A673 (cell line): ENCODE results near the gene TSPYL2.

ENCODE experiments used
- EZH2 ChIP-seq: fragments of 200-600 bp; sonication (generic); IDR thresholded peaks from 2 replicates; pipeline ENCODE4 v1.6.1; 2017; ENCODE audit warnings: borderline replicate concordance, low read depth, mild to moderate bottlenecking, mixed read lengths, antibody characterized with exemption, low read length; ENCODE audit not compliant: poor library complexity, severe bottlenecking
- TF ChIP-seq, protein P1 (sequence below): fragments of 300-800, 200-600 bp; sonication (generic); conservative IDR thresholded peaks from 2 replicates; pipeline ENCODE4 v1.5.1; 2017; ENCODE audit warnings: low read depth, mild to moderate bottlenecking, antibody characterized with exemption, low read length, moderate library complexity, mixed read lengths

DNA sequence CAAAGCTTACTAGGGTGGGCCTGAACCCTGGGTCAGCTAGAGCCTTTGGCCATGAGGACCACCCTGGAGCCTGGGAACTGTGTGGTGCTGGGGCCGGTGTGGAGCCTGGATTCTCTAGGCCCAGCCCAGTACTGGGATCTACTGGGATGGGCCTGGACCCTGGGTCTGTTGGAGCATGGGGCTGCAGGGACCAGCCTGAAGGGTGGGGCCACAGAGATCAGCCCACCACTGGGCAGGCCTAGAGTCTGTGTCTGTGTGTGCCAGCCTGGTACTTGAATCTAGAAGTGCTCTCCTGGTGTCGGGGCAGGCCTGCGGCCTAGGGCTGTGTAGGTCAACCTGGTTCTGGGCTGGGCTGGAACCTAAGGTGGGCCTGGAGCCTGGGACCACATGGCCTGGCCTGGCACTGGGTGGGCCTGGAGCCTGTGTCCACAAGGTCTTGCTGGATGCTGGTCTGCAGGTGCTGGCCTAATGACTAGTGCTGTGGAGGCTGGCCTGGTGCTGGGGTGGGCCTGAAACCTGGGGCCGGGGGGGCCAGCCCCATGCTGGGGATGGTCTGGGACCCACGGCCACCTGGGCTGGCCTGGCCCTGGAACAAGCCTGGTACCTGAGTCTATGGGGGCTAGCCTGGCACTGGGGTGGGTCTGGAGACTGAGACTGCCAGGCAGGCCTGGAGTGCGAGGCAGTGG is 32.8 kb downstream of the TSPYL2 start:
- TF ChIP-seq, protein P1, sequence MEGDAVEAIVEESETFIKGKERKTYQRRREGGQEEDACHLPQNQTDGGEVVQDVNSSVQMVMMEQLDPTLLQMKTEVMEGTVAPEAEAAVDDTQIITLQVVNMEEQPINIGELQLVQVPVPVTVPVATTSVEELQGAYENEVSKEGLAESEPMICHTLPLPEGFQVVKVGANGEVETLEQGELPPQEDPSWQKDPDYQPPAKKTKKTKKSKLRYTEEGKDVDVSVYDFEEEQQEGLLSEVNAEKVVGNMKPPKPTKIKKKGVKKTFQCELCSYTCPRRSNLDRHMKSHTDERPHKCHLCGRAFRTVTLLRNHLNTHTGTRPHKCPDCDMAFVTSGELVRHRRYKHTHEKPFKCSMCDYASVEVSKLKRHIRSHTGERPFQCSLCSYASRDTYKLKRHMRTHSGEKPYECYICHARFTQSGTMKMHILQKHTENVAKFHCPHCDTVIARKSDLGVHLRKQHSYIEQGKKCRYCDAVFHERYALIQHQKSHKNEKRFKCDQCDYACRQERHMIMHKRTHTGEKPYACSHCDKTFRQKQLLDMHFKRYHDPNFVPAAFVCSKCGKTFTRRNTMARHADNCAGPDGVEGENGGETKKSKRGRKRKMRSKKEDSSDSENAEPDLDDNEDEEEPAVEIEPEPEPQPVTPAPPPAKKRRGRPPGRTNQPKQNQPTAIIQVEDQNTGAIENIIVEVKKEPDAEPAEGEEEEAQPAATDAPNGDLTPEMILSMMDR = no peak
- no peak for TF ChIP-seq EZH2
